Spinal cord (tissue), 10 donors: ENCODE data around the gene C8G. TPM values are rescaled to one million over a fixed set of nuclear protein-coding genes. Genes with fewer than 3 reads are reported as not detected.

Experiments
- DNase-seq, 6 donors: peaks; one replicate each; pipeline versions ENCODE4 v3.0.0 to v3.0.0-alpha.2; 2013 to 2015; ENCODE audit warnings: low spot score in 6 of 6, low read depth in 4 of 6
- H3K27ac ChIP-seq: one replicate; pipeline ENCODE4 v1.5.1; 2013; ENCODE audit warnings: low read depth, low read length, control low read depth
- H3K27me3 ChIP-seq: one replicate; pipeline ENCODE4 v1.6.1; 2013; ENCODE audit warnings: low read length; ENCODE audit not compliant: control insufficient read depth, insufficient read depth
- H3K36me3 ChIP-seq: one replicate; pipeline ENCODE4 v1.6.1; 2013; ENCODE audit warnings: low read length; ENCODE audit not compliant: control insufficient read depth, insufficient read depth
- H3K4me1 ChIP-seq: one replicate; pipeline ENCODE4 v1.6.1; 2013; ENCODE audit warnings: low read length; ENCODE audit not compliant: control insufficient read depth, insufficient read depth
- H3K4me3 ChIP-seq: one replicate; pipeline ENCODE4 v1.5.1; 2013; ENCODE audit warnings: low read depth, low read length, control low read depth
- H3K9me3 ChIP-seq: one replicate; pipeline ENCODE4 v1.6.1; 2013; ENCODE audit warnings: low read length; ENCODE audit not compliant: control insufficient read depth, insufficient read depth
- WGBS: methylation state at CpG from one replicate; pipeline ENCODE4 v1.1.5; 2013; ENCODE audit warnings: missing lambda C conversion rate; ENCODE audit not compliant: insufficient coverage; 5-methylcytosine and 5-hydroxymethylcytosine counted together
- polyA plus RNA-seq, 2 donors: library from polyadenylated mRNA; unstranded; fragments of 120-200 nt; gene quantifications; one replicate each; pipeline ENCODE4 v1.2.1, GENCODE V29; 2013; ENCODE audit not compliant: insufficient read length in 2 of 2
- total RNA-seq, 2 donors: library from RNA; depleted of rRNA in 1 of 2; stranded (reverse); fragments of 120-200 nt in 1 of 2; fragments of >200 nt in 1 of 2; gene quantifications; one replicate each; pipeline versions ENCODE4 v1.2.3 to v1.2.4, GENCODE V29; 2013 to 2014
- donor health status: healthy.

Gene C8G
- total and polyA plus RNA-seq, 4 donors: 1.3 to 1.7 (median 1.6) TPM; not detected in 1

- Histone ChIP-seq H3K4me1 (peaks cover 26% of the 10 kb centered on the region), H3K27ac (no peak overlapping the region)
Measured at GRCh38 chr9:136964833-136965422, 19.9 kb downstream of the C8G start.

GRCh38 chr9:136965771-136966484 is 20.9 kb downstream of the C8G start:
- DNase-seq: peak in 2 of 6 donors; percentile 59 to 71
- no peaks in the 10 kb centered on the region for H3K9me3 ChIP-seq
- peaks cover 28% of the 10 kb centered on the region for H3K4me1 ChIP-seq
- no peaks in the 10 kb centered on the region for H3K36me3 ChIP-seq
- no peak overlapping the region for H3K4me3 ChIP-seq
- no peaks in the 10 kb centered on the region for H3K27me3 ChIP-seq
- H3K27ac ChIP-seq: no peak overlapping the region
- WGBS: 25% methylated on average over 18 of the region's 23 CpGs

More at GRCh38 chr9:136964833-136965422, 19.9 kb downstream of the C8G start:
- Histone ChIP-seq H3K4me3 (no peak overlapping the region), H3K9me3 (no peaks in the 10 kb centered on the region), H3K27me3 (no peaks in the 10 kb centered on the region), H3K36me3 (no peaks in the 10 kb centered on the region)
- DNase-seq: no peak
- 84% methylated on average over 24 of the region's 26 CpGs for WGBS

GRCh38 chr9:136968333-136969127 is 23.5 kb downstream of the C8G start:
- WGBS: 78% methylated on average over 17 of the region's 17 CpGs
- no peaks in the 10 kb centered on the region for H3K9me3 ChIP-seq
- no peak overlapping the region for H3K27ac ChIP-seq
- peaks cover 16% of the 10 kb centered on the region for H3K4me1 ChIP-seq
- H3K36me3 ChIP-seq: no peaks in the 10 kb centered on the region
- DNase-seq: no peak
- H3K27me3 ChIP-seq: no peaks in the 10 kb centered on the region
- H3K4me3 ChIP-seq: no peak overlapping the region

DNA sequence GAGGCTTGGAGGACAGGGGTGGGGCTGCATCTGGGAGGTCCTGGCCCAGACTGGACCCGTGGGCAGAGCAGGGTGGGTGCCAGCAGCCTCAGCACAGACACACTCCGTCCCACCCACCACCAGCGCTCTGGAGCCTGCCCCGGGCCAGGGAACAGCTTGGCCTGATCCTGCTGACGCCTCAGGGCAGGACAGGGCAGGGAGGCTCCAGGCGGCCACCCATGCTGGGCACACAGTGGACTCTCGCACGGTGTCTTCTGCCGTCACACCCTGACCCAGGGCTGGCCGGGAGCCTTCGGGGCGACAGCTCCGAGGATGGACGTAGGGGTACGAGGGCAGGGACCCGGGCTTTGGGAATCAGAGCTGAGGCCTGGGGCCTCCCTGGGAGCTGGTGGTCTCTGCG is 24.1 kb downstream of the C8G start:
- Histone ChIP-seq H3K27ac (no peak overlapping the region), H3K27me3 (no peaks in the 10 kb centered on the region)
- 86% methylated on average over 17 of the region's 17 CpGs for WGBS

GRCh38 chr9:136969774-136970173 is 24.7 kb downstream of the C8G start:
- 82% methylated on average over 4 of the region's 5 CpGs for WGBS
- no peak overlapping the region for H3K27ac ChIP-seq
- peaks cover 13% of the 10 kb centered on the region for H3K4me1 ChIP-seq
- H3K27me3 ChIP-seq: no peaks in the 10 kb centered on the region
- no peaks in the 10 kb centered on the region for H3K36me3 ChIP-seq
- H3K9me3 ChIP-seq: no peaks in the 10 kb centered on the region
- H3K4me3 ChIP-seq: no peak overlapping the region
- no peak for DNase-seq

More for the DNA sequence above, 24.1 kb downstream of the C8G start:
- H3K36me3 ChIP-seq: no peaks in the 10 kb centered on the region
- no peaks in the 10 kb centered on the region for H3K9me3 ChIP-seq
- H3K4me3 ChIP-seq: no peak overlapping the region
- no peak for DNase-seq
- peaks cover 15% of the 10 kb centered on the region for H3K4me1 ChIP-seq

GRCh38 chr9:136970361-136970760 is 25.3 kb downstream of the C8G start:
- Histone ChIP-seq H3K27me3 (no peaks in the 10 kb centered on the region), H3K27ac (no peak overlapping the region), H3K36me3 (no peaks in the 10 kb centered on the region), H3K4me1 (peaks cover 17% of the 10 kb centered on the region), H3K4me3 (no peak overlapping the region), H3K9me3 (no peaks in the 10 kb centered on the region)
- WGBS: 82% methylated on average over 6 of the region's 11 CpGs
- DNase-seq: no peak

- Histone ChIP-seq H3K27ac (no peak overlapping the region), H3K9me3 (no peaks in the 10 kb centered on the region), H3K4me1 (peaks cover 20% of the 10 kb centered on the region), H3K4me3 (no peak overlapping the region), H3K36me3 (no peaks in the 10 kb centered on the region), H3K27me3 (no peaks in the 10 kb centered on the region)
- DNase-seq: no peak
- WGBS: 72% methylated on average over 14 of the region's 14 CpGs
Measured at GRCh38 chr9:136971746-136972145, 26.7 kb downstream of the C8G start.

GRCh38 chr9:136972335-136972734 is 27.3 kb downstream of the C8G start:
- H3K4me1 ChIP-seq: peaks cover 26% of the 10 kb centered on the region
- H3K27me3 ChIP-seq: no peaks in the 10 kb centered on the region
- WGBS: 80% methylated on average over 11 of the region's 11 CpGs

DNA sequence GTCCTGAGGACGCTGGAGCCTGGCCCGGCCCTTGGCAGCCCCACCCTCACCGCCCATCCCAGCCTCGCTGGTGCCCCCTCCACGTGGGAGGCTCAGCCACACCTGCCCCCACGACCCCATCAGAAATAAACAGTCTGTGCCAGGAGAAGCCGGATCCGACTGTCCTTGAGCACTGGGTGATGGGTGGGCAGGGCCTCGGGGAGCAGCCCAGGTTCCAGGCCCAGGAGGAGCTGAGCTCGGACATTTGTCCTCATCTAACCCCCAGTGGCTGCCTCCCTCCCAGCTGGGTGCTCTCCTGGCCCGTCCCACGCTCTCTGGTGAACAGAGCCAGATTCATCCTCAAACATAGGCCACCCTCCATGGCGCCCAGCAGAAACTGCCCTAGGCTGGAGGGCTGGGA is 27.7 kb downstream of the C8G start:
- no peak for DNase-seq
- Histone ChIP-seq H3K27me3 (no peaks in the 10 kb centered on the region), H3K9me3 (no peaks in the 10 kb centered on the region), H3K4me3 (no peak overlapping the region), H3K36me3 (no peaks in the 10 kb centered on the region), H3K4me1 (peaks cover 30% of the 10 kb centered on the region), H3K27ac (no peak overlapping the region)
- 70% methylated on average over 10 of the region's 13 CpGs for WGBS

More at GRCh38 chr9:136972335-136972734, 27.3 kb downstream of the C8G start:
- Histone ChIP-seq H3K36me3 (no peaks in the 10 kb centered on the region), H3K9me3 (no peaks in the 10 kb centered on the region), H3K4me3 (no peak overlapping the region), H3K27ac (no peak overlapping the region)
- DNase-seq: no peak
